Esophagus muscularis mucosa (tissue), 3 donors: ENCODE results near the gene GNAS-AS1.

Source experiments
- CTCF ChIP-seq, 3 experiments: fragments of 200-600 bp in 2 of 3; fragments of 450-650 bp in 1 of 3; sonication (generic) in 2 of 3; IDR thresholded peaks; one replicate each; pipeline ENCODE4 v1.5.1; 2017 to 2019; ENCODE audit warnings: antibody characterized with exemption in 3 of 3, mild to moderate bottlenecking in 2 of 3, moderate library complexity in 1 of 3
- POLR2A ChIP-seq: fragments of 450-650 bp; IDR thresholded peaks from one replicate; pipeline ENCODE4 v1.6.1; 2017; ENCODE audit warnings: antibody characterized with exemption, moderate library complexity, mild to moderate bottlenecking, low read depth
- POLR2AphosphoS5 ChIP-seq, 2 donors: sonication (generic); formaldehyde crosslinking; IDR thresholded peaks; one replicate each; pipeline ENCODE4 v1.6.1; 2017; ENCODE audit warnings: antibody characterized with exemption in 2 of 2

GRCh38 chr20:58819921-58820320 lies 30.8 kb downstream of the GNAS-AS1 start:
- TF ChIP-seq POLR2AphosphoS5 (IDR thresholded peaks at IDR 0.05): no peak
- no peak for TF ChIP-seq CTCF (IDR thresholded peaks at IDR 0.05)
- TF ChIP-seq POLR2A: no peak
